Measurements from ENCODE around the gene HSD17B3.

Gene HSD17B3

DNA sequence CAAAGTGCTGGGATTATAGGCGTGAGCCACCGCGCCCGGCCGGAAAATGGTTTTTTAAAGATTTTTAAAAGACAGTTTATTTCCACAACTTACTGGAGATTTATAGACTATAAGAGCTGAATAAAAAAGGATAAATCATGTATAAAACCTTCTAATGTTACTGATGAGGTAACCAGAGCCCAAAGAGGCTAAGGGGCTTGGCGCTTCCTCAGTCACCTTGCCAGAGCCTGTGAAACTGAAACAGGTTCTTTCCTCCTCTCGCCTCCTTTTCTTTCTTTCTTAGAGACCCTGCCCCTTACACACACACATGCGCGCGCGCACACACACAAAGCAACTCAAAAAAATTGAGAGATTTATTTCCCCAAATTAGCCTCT, 69.8 kb downstream of the HSD17B3 start:
- no peak for DNase-seq

GRCh38 chr9:96230002-96230401, 72.0 kb downstream of the HSD17B3 start:
- DNase-seq, result no peak

DNA sequence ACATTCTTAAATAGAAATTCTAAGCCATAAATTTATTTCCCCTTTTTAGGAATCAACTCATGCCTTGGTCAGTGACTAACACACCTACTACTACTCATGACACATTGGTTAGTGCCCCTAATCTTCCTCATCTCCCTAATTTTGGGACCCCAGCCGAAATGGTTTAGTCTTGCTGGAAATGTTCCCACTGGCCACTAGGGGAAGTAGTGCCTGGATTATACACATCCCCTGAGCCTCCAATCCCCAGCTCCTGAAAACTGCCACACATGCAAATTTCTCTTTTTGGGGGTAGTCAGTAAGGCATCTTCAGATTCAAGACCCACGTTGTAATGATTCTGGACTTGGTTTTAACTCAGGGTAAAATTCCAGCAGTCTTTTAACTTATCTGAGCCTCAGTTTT, 79.8 kb downstream of the HSD17B3 start:
- DNase-seq, result no peak

- DNase-seq, result no peak
Measured at GRCh38 chr9:96219900-96220257, 82.1 kb downstream of the HSD17B3 start.

DNA sequence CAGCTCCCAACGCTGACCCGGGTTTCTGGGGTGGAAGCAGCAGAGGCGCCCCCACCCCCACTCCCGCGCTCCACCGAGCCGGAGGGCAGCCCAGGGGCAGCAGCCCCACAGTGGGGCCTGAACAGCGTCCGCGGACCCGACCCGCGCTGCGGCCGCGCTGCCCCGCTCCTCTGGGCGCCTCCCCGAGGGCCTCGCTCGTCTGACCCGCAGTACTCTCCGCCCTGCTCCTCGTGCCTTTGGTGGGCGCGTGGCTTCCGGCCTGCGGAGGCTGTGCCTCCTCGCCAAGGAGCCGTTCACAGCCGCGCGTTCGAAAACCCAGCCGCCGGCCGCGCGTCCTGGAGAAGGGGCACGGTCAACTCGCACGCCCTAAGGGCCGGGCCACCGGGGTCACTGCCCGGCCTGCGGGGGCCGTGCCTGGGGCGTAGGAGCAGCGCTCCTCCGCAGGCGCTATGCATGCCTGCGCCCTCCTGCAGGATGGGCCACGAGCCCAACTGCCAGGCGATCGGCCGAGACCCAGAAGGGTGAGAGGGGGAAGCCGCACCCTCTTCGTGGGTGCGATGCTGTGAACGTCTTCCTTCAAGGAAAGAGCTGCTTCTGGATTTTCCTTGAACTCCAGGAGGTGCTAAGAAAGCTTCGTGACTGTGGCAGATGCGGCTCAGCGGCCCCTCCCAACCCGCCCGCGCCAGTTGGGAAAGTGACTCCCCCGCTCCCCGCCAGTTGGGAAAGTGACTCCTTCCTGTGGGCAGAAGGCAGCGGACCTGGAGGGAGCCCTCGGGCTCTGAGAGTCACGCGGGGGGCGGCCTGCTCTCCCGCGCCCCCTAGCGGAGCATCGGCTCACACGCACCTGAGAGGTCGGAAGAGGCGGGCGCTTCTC, 82.7 kb downstream of the HSD17B3 start:
- DNase-seq, result peak; percentile 58

DNA sequence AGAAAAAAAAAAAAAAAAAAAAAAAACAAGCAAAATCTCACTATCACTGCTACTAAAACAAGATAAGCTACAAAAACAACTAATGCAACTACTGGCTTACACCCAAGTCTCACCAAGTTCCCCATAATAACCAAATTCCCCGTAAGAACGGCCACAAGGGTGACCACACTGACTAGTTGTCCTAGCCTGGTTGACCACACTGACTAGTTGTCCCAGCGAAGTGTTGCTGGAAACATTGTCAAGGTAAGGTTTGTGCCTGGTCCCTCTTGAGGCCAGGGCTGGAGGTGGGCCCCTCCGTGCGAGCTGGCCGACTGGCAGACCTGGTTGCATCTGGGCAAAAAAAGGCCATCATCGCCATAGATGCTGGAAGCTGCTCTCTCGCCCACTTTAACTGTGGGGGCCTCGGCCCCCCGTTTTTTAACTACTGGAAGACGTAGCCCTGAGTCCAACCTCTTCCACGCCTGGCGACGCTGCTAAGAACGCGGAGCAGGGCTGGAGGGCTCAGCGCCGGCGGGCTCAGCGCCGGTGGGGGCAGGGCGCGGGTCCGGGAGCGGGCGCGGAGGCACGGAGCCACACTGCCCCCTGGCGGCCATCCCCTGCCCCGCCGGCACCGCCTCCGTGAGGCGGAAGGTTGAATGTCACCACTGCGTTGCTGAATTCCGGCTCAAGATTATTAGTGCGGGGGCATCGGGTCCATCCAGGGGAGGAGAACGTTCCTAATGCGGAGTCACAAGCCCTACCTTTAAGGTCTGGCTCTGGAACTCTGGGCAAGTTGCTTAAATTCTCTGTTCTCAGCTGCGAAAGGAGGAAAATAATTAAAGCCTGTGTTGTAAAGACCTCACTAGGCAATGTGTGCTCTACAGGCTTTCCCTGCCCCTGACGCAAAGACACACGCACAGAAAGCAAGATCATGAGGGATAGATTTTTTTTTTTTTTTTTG, 84.0 kb downstream of the HSD17B3 start:
- DNase-seq, result peak; percentile 77

- DNase-seq, result no peak
Measured at GRCh38 chr9:96217294-96217707, 84.7 kb downstream of the HSD17B3 start.

DNA sequence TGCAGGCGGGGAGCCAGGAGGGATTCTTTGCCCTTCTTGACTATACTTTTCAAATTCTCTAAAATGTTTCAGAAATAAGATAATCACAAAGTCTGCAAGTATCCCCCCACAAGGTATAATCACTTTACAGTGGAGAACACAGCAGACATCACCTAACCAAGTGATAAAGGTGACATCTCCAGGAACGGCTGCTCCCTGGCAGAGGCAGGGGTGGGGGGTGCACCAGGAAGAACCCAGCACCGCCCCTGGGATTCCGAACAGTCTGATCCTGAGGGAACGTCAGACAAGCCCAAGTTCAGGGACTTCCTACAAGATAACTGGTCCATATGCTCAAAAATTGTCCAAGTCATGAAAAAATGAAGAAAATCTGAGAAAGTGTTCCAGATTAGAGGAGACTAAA, 85.4 kb downstream of the HSD17B3 start:
- DNase-seq, result no peak

- DNase-seq, result no peak
Measured at GRCh38 chr9:96215841-96216240, 86.1 kb downstream of the HSD17B3 start.

DNA sequence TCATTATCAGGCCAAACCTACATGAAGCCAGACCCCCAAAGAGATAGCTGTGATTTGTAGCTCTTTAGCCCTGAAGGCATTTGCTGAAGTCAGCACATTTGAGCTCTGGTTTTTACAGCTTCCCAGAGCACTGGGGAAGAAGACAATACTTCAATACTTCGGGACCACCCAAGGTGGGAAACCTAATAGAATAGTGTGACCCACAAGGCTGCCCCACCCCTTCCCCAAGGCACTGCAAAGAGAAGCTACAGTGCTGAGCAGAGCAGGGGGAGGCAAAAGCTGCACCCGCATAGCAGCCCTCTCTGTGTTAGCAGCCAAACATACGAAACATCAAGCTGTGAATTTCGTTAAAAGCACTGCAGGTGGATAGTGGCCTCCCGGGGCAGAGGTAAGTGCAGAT, 87.3 kb downstream of the HSD17B3 start:
- DNase-seq, result no peak

GRCh38 chr9:96209407-96210271, 92.3 kb downstream of the HSD17B3 start:
- no peak for DNase-seq

GRCh38 chr9:96206156-96206751, 95.7 kb downstream of the HSD17B3 start:
- no peak for DNase-seq

- DNase-seq, result no peak
Measured at GRCh38 chr9:96204853-96205252, 97.1 kb downstream of the HSD17B3 start.

DNA sequence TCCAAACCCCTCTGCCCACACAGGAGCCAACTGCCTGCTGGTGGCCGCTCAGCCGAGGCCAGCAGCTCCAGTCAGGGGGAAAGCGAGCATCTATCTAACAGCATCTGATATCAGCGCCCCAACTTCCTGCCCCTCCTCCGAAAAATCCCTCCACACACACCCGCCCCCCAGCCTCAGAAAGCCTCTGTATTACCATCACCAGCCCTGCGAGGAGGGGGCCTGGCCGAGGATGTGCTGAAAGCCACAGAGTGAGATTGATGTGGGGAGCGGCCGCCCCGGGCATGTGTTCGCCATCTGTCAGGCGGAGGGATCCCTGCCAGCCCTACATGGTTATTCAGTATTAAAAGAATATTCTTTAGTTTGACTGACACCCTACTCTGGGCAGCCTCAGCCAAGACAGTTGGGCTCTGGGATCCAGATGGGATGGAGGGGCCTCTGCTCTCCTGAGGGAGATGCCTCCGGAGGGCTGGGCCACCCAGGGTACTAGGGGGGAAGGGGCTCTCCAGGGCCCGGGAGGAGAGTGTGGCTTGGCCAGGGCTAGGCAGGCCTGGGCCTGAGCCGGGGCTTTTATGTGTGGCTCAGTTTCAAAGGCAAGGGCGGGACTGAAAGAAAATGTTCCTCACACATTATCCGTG, 98.0 kb downstream of the HSD17B3 start:
- no peak for DNase-seq

DNA sequence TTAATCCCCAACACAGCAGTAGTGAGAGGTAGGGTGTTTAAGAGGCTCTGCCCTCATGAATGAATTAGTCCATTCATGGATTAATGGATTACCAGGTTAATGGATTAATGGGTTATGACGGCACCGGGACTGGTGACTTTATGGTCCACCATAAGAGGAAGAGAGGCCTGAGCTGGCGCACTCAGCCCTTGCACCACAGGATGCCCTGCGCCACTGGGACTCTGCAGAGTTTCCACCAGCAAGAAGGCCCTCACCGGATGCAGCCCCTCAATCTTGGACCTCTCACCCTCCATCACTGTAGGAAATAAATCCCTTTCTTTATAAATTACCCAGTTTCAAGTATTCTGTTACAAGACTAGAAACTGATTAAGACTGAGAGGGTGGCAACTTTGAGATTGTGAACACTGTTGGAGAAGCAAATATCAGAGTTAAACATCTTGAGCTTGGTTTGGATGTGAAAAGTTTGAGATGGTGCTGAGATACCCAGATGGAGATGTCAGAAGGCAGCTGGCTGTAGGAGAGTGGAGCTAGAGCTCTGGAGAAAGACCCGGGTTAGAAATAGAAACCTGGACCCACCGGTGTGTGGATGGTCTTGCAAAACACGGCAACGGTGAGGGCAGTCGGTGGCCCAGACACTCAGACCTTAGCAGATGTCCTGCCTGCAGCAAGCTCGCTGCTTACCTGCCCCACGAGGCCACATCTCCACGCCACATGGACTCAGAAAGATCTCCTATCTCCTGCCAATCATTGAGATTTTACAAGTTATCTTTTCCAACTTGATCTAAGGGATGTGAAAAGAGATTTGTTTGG, 98.8 kb downstream of the HSD17B3 start:
- DNase-seq, result no peak

DNA sequence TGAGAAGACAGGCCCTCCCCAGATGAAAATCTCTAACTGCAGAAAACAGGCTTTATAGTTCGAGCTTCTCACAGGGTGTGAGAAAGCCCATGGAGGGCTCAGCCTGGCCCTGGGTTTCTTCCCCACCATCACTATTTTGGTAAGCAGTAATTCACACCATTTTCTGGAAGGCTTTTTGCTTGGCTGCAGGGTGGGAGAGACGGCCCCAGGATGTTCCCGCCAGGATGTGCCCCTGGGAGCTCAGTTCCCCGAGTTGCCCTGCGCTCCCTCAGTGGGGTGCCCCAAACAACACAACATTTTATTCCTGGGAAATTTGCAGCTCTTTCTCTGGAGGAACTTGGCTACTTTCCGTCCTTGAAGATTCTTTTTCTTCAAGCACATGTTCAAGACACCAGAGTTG, 100.8 kb downstream of the HSD17B3 start:
- no peak for DNase-seq

- DNase-seq, result no peak
Measured at GRCh38 chr9:96199006-96199405, 103.0 kb downstream of the HSD17B3 start.

DNA sequence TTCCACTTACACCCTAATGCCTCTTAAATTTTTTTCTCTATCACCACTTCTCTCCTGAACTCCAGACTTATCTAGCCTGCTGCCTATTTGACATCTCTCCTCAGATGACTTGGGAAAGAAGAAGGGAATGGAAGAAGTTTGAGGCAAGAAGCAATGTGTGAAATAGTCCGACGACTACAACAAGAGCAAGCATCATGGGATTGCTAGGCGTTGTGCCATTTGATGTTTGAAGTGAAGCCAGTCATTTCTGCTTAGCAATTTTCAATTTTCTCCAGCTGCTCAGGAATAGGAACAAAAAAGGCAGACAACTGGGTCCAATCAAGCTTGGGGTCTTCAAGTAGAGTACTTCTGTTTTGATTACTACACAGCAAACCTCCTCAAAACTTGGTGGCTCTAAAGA, 106.4 kb downstream of the HSD17B3 start:
- DNase-seq, result no peak

DNA sequence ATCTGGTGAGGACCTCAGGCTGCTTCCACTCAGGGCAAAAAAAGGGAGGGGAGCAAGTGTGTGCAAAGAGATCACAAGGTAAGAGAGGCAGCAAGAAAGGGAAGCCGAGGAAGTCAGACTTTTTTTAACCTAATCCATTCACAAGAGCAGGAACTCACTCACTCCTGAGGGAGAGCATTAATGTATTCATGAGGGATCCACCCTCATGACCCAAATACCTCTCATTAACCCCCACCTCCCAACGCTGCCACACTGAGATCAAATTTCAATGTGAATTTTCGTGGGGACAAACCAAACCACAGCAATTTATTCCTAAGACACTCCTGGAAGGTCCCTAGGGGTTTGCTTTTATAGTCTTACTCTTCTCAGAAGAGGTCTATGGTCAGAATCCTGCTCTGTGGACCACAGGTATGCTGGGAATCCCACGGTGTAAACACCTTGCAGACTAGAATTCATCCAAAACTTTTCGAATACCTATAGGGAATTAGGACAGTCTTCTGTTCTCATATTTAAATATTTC, 108.7 kb downstream of the HSD17B3 start:
- no peak for DNase-seq

DNA sequence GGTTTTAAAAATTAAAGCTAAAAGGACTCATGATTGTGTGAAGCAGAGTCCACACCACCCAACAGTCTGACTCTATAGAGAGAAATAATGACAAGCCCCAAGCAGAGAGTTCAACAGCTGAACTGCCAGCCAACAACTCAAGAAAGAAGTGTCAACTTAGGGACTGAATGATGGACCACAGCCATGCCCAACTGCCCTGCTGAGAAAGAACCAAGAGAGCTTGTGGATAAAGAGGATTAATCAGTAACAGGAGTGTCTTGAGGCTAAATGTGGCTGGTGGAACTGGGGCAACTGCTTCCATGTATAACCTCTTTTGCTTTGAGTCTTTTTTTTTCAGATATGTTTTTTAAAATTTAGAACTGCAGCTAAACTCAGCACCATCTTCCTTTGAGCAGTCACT, 109.3 kb downstream of the HSD17B3 start:
- no peak for DNase-seq

GRCh38 chr9:96189995-96190394, 112.0 kb downstream of the HSD17B3 start:
- DNase-seq, result no peak

Measured in CD4-positive, alpha-beta T cell treated with Interleukin-17A for 4 hours (primary cell).